SK-N-SH (cell line): ENCODE measurements around the gene GPANK1. TPM values are rescaled to one million over a fixed set of nuclear protein-coding genes. Genes with fewer than 3 reads are reported as not detected.

Source experiments
- CTCF ChIA-PET: fragments of 300-600, 350-600 bp; formaldehyde crosslinking; extraction: SDS; loops from one replicate; lab custom pipeline; 2021; lab: Yijun Ruan, JAX
- POLR2A ChIA-PET: fragments of 350-600 bp; sonication (Branson Sonifier 250); formaldehyde crosslinking; extraction: SDS; loops from one replicate; lab custom pipeline; 2020; ENCODE audit warnings: antibody characterized with exemption, inconsistent platforms; lab: Yijun Ruan, JAX
- DNase-seq: peaks from one replicate; pipeline ENCODE4 v3.0.0; 2012
- H2AFZ ChIP-seq: fragments of 200-600 bp; sonication (generic); 2 replicates; pipeline ENCODE4 v1.8.1; 2016; ENCODE audit warnings: antibody characterized with exemption, mild to moderate bottlenecking, low read depth
- H3F3A ChIP-seq: fragments of 200-600 bp; sonication (generic); replicated peaks from 2 replicates; pipeline ENCODE3; 2016; ENCODE audit warnings: antibody characterized with exemption, mild to moderate bottlenecking; ENCODE audit not compliant: insufficient read depth
- H3K27ac ChIP-seq, 2 experiments: fragments of 200-500 bp in 1 of 2; fragments of 200-600 bp in 1 of 2; sonication (Bioruptor generic) in 1 of 2; sonication (generic), shearing (Covaris generic) in 1 of 2; 2 replicates each; pipeline versions ENCODE4 v1.5.1 to v1.6.1; 2014 to 2016; ENCODE audit warnings: low read depth in 2 of 2, inconsistent platforms in 1 of 2, low read length in 1 of 2, mild to moderate bottlenecking in 1 of 2, mixed read lengths in 1 of 2
- H3K27me3 ChIP-seq: fragments of 200-600 bp; sonication (generic), shearing (Covaris generic); 2 replicates; pipeline ENCODE4 v1.6.1; 2016; ENCODE audit warnings: mixed run types; ENCODE audit not compliant: insufficient read depth
- H3K36me3 ChIP-seq, 2 experiments: fragments of 200-500 bp in 1 of 2; fragments of 200-600 bp in 1 of 2; sonication (Bioruptor generic) in 1 of 2; sonication (generic) in 1 of 2; replicated peaks in 1 of 2; 2 replicates each; pipeline versions ENCODE3 to v1.5.1; 2014 to 2016; ENCODE audit warnings: low read length in 1 of 2, mild to moderate bottlenecking in 1 of 2; ENCODE audit not compliant: insufficient read depth in 2 of 2, control insufficient read depth in 1 of 2
- H3K4me1 ChIP-seq, 2 experiments: fragments of 200-500 bp in 1 of 2; fragments of 200-600 bp in 1 of 2; sonication (Bioruptor generic) in 1 of 2; sonication (generic), shearing (Covaris generic) in 1 of 2; 2 replicates each; pipeline versions ENCODE4 v1.5.1 to v1.6.1; 2014 to 2016; ENCODE audit warnings: low read depth in 1 of 2, low read length in 1 of 2, mixed run types in 1 of 2; ENCODE audit not compliant: insufficient read depth in 2 of 2, control insufficient read depth in 1 of 2
- H3K4me2 ChIP-seq: fragments of 200-600 bp; sonication (generic), shearing (Covaris generic); 2 replicates; pipeline ENCODE4 v1.6.1; 2017; ENCODE audit warnings: mixed run types
- H3K4me3 ChIP-seq, 2 experiments: fragments of 200-500 bp in 1 of 2; fragments of 200-600 bp in 1 of 2; sonication (Bioruptor generic) in 1 of 2; sonication (generic), shearing (Covaris generic) in 1 of 2; 2 replicates each; pipeline versions ENCODE4 v1.5.1 to v1.8.1; 2014 to 2016; ENCODE audit warnings: low read depth in 2 of 2, inconsistent platforms in 1 of 2, low read length in 1 of 2, mild to moderate bottlenecking in 1 of 2, mixed read lengths in 1 of 2, moderate library complexity in 1 of 2
- H3K79me2 ChIP-seq: fragments of 200-600 bp; sonication (generic); 2 replicates; pipeline ENCODE4 v1.8.1; 2017; ENCODE audit warnings: mild to moderate bottlenecking; ENCODE audit not compliant: insufficient read depth
- H3K9ac ChIP-seq: fragments of 200-600 bp; sonication (generic); 2 replicates; pipeline ENCODE4 v1.6.1; 2017; ENCODE audit warnings: mixed run types
- H3K9me2 ChIP-seq: fragments of 200-600 bp; sonication (generic); 2 replicates; pipeline ENCODE4 v1.6.1; 2017; ENCODE audit warnings: mixed run types
- H3K9me3 ChIP-seq: fragments of 200-600 bp; sonication (generic); 2 replicates; pipeline ENCODE4 v1.6.1; 2017; ENCODE audit warnings: mixed run types, mild to moderate bottlenecking, moderate library complexity
- H4K20me1 ChIP-seq: fragments of 200-600 bp; sonication (generic); 2 replicates; pipeline ENCODE4 v1.6.1; 2017; ENCODE audit warnings: mild to moderate bottlenecking, mixed run types; ENCODE audit not compliant: insufficient read depth
- CHD2 ChIP-seq: fragments of 150-350 bp; IDR thresholded peaks from 2 replicates; pipeline ENCODE4 v1.6.1; 2018; ENCODE audit warnings: low read length; ENCODE audit not compliant: partially characterized antibody
- ELF1 ChIP-seq: IDR thresholded peaks from 2 replicates; pipeline ENCODE4 v1.4.0; 2012
- EP300 ChIP-seq, 2 experiments: IDR thresholded peaks; 2 replicates each; pipeline versions ENCODE4 v1.4.0 to v1.6.1; 2012; ENCODE audit warnings: borderline replicate concordance in 1 of 2, low read depth in 1 of 2, low read length in 1 of 2
- EZH2phosphoT487 ChIP-seq: fragments of 200-600 bp; sonication (generic); IDR thresholded peaks from 2 replicates; pipeline ENCODE4 v1.6.1; 2017; ENCODE audit warnings: low read depth, mixed run types, mild to moderate bottlenecking, antibody characterized with exemption, moderate library complexity, borderline replicate concordance
- FOXJ3 ChIP-seq: sonication (generic); formaldehyde crosslinking; IDR thresholded peaks from 2 replicates; pipeline ENCODE4 v1.5.1; 2020; ENCODE audit warnings: mild to moderate bottlenecking, missing genetic modification reagents
- GABPA ChIP-seq: IDR thresholded peaks from 2 replicates; pipeline ENCODE4 v1.4.0; 2012; ENCODE audit warnings: low read depth, mild to moderate bottlenecking
- GATA2 ChIP-seq: sonication (generic); formaldehyde crosslinking; IDR thresholded peaks from 2 replicates; pipeline ENCODE4 v1.5.0; 2020; ENCODE audit warnings: mild to moderate bottlenecking, missing genetic modification reagents
- JUND ChIP-seq: IDR thresholded peaks from 2 replicates; pipeline ENCODE4 v1.4.0; 2012
- MAX ChIP-seq: IDR thresholded peaks from 2 replicates; pipeline ENCODE4 v1.4.0; 2012; ENCODE audit warnings: low read depth
- MEF2A ChIP-seq: IDR thresholded peaks from 2 replicates; pipeline ENCODE4 v1.4.0; 2012; ENCODE audit warnings: low read depth, borderline replicate concordance
- MXI1 ChIP-seq: IDR thresholded peaks from 2 replicates; pipeline ENCODE4 v1.6.1; 2012; ENCODE audit warnings: mild to moderate bottlenecking, low read depth, low read length, improper control_type of control experiment
- NRF1 ChIP-seq: IDR thresholded peaks from 2 replicates; pipeline ENCODE4 v1.6.1; 2012; ENCODE audit warnings: low read depth, mild to moderate bottlenecking, low read length
- RAD21 ChIP-seq: IDR thresholded peaks from 2 replicates; pipeline ENCODE4 v1.6.1; 2012; ENCODE audit warnings: mild to moderate bottlenecking, low read length
- RCOR1 ChIP-seq: fragments of 150-350 bp; IDR thresholded peaks from 2 replicates; pipeline ENCODE4 v1.6.1; 2017; ENCODE audit warnings: antibody characterized with exemption, low read length
- RFX5 ChIP-seq: IDR thresholded peaks from 2 replicates; pipeline ENCODE4 v1.6.1; 2012; ENCODE audit warnings: mild to moderate bottlenecking, improper control_type of control experiment, low read length
- RXRA ChIP-seq: IDR thresholded peaks from 2 replicates; pipeline ENCODE4 v1.4.0; 2012; ENCODE audit warnings: low read depth, mild to moderate bottlenecking, borderline replicate concordance
- TEAD4 ChIP-seq: IDR thresholded peaks from 2 replicates; pipeline ENCODE4 v1.4.0; 2012; ENCODE audit warnings: mild to moderate bottlenecking, borderline replicate concordance; ENCODE audit not compliant: insufficient read depth
- WGBS: methylation state at CpG from one replicate; pipeline ENCODE4 v1.1.6; 2017; ENCODE audit warnings: low lambda C conversion rate; 5-methylcytosine and 5-hydroxymethylcytosine counted together
- polyA plus RNA-seq, 3 experiments: library from polyadenylated mRNA; depleted of rRNA; stranded (reverse); fragments of >200 nt; gene quantifications; 2 replicates each; pipeline ENCODE4 v1.2.3, GENCODE V29; 2012
- TF ChIP-seq, protein P1 (sequence below): IDR thresholded peaks from 2 replicates; pipeline ENCODE4 v1.4.0; 2012; ENCODE audit warnings: low read depth, borderline replicate concordance
- TF ChIP-seq, protein P2 (sequence below): IDR thresholded peaks from 2 replicates; pipeline ENCODE4 v1.6.1; 2012; ENCODE audit warnings: mild to moderate bottlenecking, low read depth, low read length, moderate library complexity

GPANK1 gene
- polyA plus RNA-seq, 1 of the 3 experiments (the other 2 are of a cell fraction): 19.1 TPM

DNA sequence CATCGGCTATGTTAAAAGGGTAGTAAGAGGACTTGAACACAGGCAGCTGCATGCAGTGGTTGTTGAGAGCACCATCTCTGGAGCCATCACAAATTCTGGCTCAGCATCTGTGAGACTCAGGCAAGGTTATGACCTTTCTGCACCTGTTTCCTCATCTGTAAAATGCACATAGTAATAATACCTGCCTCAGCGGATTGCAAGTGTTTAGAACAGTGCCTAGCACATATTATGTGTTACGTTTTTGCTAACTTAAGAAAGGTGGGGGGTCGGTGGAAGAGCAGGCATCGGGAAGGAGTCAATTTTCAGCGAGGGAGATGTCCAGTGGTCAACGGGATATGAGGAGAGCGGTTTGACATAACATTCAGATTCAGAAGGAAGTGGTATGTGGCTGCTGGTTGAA, 13.2 kb upstream of the GPANK1 start (continued):
- no peak for TF ChIP-seq MEF2A
- TF ChIP-seq CHD2: no peak
- TF ChIP-seq FOXJ3 (CRISPR knock-in tag): no peak
- TF ChIP-seq EP300 (IDR thresholded peaks at IDR 0.05; ENCODE audit: borderline replicate concordance in 1 of 2, low read depth in 1 of 2, low read length in 1 of 2): no peak
- TF ChIP-seq GATA2 (CRISPR knock-in tag): no peak
- no peak for TF ChIP-seq JUND

GRCh38 chr6:31676904-31677303, 12.1 kb upstream of the GPANK1 start:
- WGBS: 65% methylated on average over 6 of the region's 6 CpGs
- H2AFZ ChIP-seq: no peak overlapping the region

DNA sequence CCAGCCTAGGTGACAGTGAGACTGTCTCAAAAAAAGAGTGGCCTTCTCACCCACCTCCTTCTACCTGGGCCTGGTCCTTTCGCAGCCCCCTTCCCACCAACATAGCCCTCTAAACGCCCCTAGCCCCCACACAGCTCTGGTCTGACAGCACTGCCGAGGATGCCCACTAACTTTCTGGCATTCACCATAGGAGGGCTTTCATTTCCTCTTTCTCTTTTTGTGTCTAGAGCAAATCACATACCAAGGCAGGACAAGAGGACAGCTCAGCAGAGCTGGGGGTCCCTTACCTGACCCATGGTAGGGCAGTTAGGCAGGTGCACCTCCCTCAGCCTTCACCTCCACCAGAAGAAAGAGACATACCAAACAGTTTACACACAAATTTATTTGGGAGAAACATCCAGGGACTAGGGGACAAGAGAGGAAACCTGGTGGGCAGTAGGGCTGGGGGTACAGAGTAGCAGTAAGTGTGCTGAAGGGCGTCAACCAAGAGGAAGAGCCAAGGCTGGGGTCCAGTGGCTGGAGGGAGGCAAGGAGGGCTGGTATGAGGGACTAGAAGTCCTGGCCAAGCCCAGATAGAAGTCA, 11.6 kb upstream of the GPANK1 start:
- Histone ChIP-seq H3K27ac (no peak overlapping the region), H3K4me3 (no peak overlapping the region), H3K27me3 (no peaks in the 10 kb centered on the region), H3K9ac (no peak overlapping the region), H3K4me1 (peaks cover 3 to 7% of the 10 kb centered on the region in 2 experiments; a peak in 2 of 4 replicates), H3K9me2 (no peaks in the 10 kb centered on the region), H3K36me3 (peaks cover 0 to 10% of the 10 kb centered on the region in 2 experiments), H3F3A (peaks cover 16% of the 10 kb centered on the region), H4K20me1 (no peaks in the 10 kb centered on the region), H3K4me2 (no peak overlapping the region)
- CTCF ChIA-PET: interaction anchor here (1.3 to 3.0 kb wide), 2 partner anchors 53 to 154 kb away, joined by 3 to 10 read pairs; partner anchors contain the start of gene DDAH2
- 85% methylated on average over 4 of the region's 4 CpGs for WGBS
- DNase-seq: no peak
- TF ChIP-seq RAD21: no peak
- TF ChIP-seq TEAD4: no peak
- TF ChIP-seq RXRA: no peak
- no peak for TF ChIP-seq ELF1
- no peak for TF ChIP-seq EP300 (IDR thresholded peaks at IDR 0.05; ENCODE audit: borderline replicate concordance in 1 of 2, low read depth in 1 of 2, low read length in 1 of 2)
- no peak for TF ChIP-seq GABPA
- TF ChIP-seq, protein P1, sequence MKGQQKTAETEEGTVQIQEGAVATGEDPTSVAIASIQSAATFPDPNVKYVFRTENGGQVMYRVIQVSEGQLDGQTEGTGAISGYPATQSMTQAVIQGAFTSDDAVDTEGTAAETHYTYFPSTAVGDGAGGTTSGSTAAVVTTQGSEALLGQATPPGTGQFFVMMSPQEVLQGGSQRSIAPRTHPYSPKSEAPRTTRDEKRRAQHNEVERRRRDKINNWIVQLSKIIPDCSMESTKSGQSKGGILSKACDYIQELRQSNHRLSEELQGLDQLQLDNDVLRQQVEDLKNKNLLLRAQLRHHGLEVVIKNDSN: no peak
- no peak for TF ChIP-seq RCOR1
- no peak for TF ChIP-seq MEF2A
- no peak for TF ChIP-seq MAX
- no peak for TF ChIP-seq NRF1
- TF ChIP-seq RFX5: no peak
- TF ChIP-seq EZH2phosphoT487: no peak
- TF ChIP-seq, all 33 proteins: peak for 0
- Histone ChIP-seq H3K79me2 (no peaks in the 10 kb centered on the region), H2AFZ (no peak overlapping the region), H3K9me3 (no peaks in the 10 kb centered on the region)
- POLR2A ChIA-PET: no interaction called here

More at GRCh38 chr6:31676904-31677303, 12.1 kb upstream of the GPANK1 start:
- H3F3A ChIP-seq: peaks cover 16% of the 10 kb centered on the region
- no peak overlapping the region for H3K27ac ChIP-seq
- ChIA-PET CTCF (no interaction called here), POLR2A (no interaction called here)
- H3K9me3 ChIP-seq: no peaks in the 10 kb centered on the region
- H4K20me1 ChIP-seq: no peaks in the 10 kb centered on the region
- H3K4me2 ChIP-seq: no peak overlapping the region
- TF ChIP-seq MXI1 (no peak), EP300 (IDR thresholded peaks at IDR 0.05; ENCODE audit: borderline replicate concordance in 1 of 2, low read depth in 1 of 2, low read length in 1 of 2) (no peak), EZH2phosphoT487 (no peak)
- TF ChIP-seq, protein P2, sequence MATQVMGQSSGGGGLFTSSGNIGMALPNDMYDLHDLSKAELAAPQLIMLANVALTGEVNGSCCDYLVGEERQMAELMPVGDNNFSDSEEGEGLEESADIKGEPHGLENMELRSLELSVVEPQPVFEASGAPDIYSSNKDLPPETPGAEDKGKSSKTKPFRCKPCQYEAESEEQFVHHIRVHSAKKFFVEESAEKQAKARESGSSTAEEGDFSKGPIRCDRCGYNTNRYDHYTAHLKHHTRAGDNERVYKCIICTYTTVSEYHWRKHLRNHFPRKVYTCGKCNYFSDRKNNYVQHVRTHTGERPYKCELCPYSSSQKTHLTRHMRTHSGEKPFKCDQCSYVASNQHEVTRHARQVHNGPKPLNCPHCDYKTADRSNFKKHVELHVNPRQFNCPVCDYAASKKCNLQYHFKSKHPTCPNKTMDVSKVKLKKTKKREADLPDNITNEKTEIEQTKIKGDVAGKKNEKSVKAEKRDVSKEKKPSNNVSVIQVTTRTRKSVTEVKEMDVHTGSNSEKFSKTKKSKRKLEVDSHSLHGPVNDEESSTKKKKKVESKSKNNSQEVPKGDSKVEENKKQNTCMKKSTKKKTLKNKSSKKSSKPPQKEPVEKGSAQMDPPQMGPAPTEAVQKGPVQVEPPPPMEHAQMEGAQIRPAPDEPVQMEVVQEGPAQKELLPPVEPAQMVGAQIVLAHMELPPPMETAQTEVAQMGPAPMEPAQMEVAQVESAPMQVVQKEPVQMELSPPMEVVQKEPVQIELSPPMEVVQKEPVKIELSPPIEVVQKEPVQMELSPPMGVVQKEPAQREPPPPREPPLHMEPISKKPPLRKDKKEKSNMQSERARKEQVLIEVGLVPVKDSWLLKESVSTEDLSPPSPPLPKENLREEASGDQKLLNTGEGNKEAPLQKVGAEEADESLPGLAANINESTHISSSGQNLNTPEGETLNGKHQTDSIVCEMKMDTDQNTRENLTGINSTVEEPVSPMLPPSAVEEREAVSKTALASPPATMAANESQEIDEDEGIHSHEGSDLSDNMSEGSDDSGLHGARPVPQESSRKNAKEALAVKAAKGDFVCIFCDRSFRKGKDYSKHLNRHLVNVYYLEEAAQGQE: no peak
- peaks cover 3 to 7% of the 10 kb centered on the region in 2 experiments; a peak in 2 of 4 replicates for H3K4me1 ChIP-seq
- no peaks in the 10 kb centered on the region for H3K27me3 ChIP-seq
- H3K9me2 ChIP-seq: no peaks in the 10 kb centered on the region
- peaks cover 0 to 6% of the 10 kb centered on the region in 2 experiments for H3K36me3 ChIP-seq
- H3K9ac ChIP-seq: no peak overlapping the region
- DNase-seq: no peak
- H3K4me3 ChIP-seq: no peak overlapping the region
- H3K79me2 ChIP-seq: no peaks in the 10 kb centered on the region
